GM23248 (cell line): ENCODE data around the gene RBBP5. TPM values are rescaled to one million over a fixed set of nuclear protein-coding genes. Genes with fewer than 3 reads are reported as not detected.
"Not testable (repeated sequence)": the region's sequence is repeated elsewhere in the genome, so short reads cannot be mapped to it uniquely, and the experiment has no call there.

Source experiments
- DNase-seq: peaks from one replicate; pipeline ENCODE4 v3.0.0-alpha.2; 2015
- H2AFZ ChIP-seq: fragments of 200-600 bp; sonication (generic); 2 replicates; pipeline ENCODE4 v1.6.1; 2016; ENCODE audit warnings: antibody characterized with exemption
- H3F3A ChIP-seq: fragments of 200-600 bp; sonication (generic); 2 replicates; pipeline ENCODE4 v1.6.1; 2016; ENCODE audit warnings: mild to moderate bottlenecking, antibody characterized with exemption, mixed run types; ENCODE audit not compliant: insufficient read depth
- H3K27ac ChIP-seq: fragments of 200-600 bp; sonication (generic); 2 replicates; pipeline ENCODE4 v1.5.1; 2016; ENCODE audit warnings: mild to moderate bottlenecking
- H3K27me3 ChIP-seq: fragments of 200-600 bp; sonication (generic); replicated peaks from 2 replicates; pipeline ENCODE4 v1.6.1; 2016; ENCODE audit warnings: mild to moderate bottlenecking; ENCODE audit not compliant: insufficient read depth
- H3K36me3 ChIP-seq: fragments of 200-600 bp; sonication (generic); 2 replicates; pipeline ENCODE4 v1.6.1; 2016; ENCODE audit warnings: low read depth, mild to moderate bottlenecking
- H3K4me1 ChIP-seq: fragments of 200-600 bp; sonication (generic); 2 replicates; pipeline ENCODE4 v1.6.1; 2016; ENCODE audit warnings: mild to moderate bottlenecking; ENCODE audit not compliant: insufficient read depth
- H3K4me2 ChIP-seq: fragments of 200-600 bp; sonication (generic); one replicate; pipeline ENCODE4 v1.6.1; 2016; ENCODE audit warnings: mild to moderate bottlenecking; ENCODE audit not compliant: unreplicated experiment
- H3K4me3 ChIP-seq: fragments of 200-600 bp; sonication (generic); 2 replicates; pipeline ENCODE4 v1.5.1; 2016; ENCODE audit warnings: mild to moderate bottlenecking
- H3K79me2 ChIP-seq: fragments of 200-600 bp; sonication (generic); 2 replicates; pipeline ENCODE4 v1.6.1; 2016; ENCODE audit warnings: mild to moderate bottlenecking; ENCODE audit not compliant: insufficient read depth
- H3K9ac ChIP-seq: fragments of 200-600 bp; sonication (generic); 2 replicates; pipeline ENCODE4 v1.6.1; 2016; ENCODE audit warnings: mild to moderate bottlenecking
- H3K9me2 ChIP-seq: fragments of 200-600 bp; sonication (generic); 2 replicates; pipeline ENCODE4 v1.6.1; 2016; ENCODE audit warnings: mixed run types, mild to moderate bottlenecking, moderate library complexity; ENCODE audit not compliant: insufficient read depth
- H3K9me3 ChIP-seq: fragments of 200-600 bp; sonication (generic); one replicate; pipeline ENCODE4 v1.6.1; 2017; ENCODE audit warnings: low read depth
- H4K20me1 ChIP-seq: fragments of 200-600 bp; sonication (generic); 2 replicates; pipeline ENCODE4 v1.6.0; 2016; ENCODE audit not compliant: insufficient read depth
- EZH2 ChIP-seq: fragments of 200-600 bp; sonication (generic); IDR thresholded peaks from 2 replicates; pipeline ENCODE4 v1.6.1; 2018; ENCODE audit warnings: antibody characterized with exemption, mild to moderate bottlenecking; ENCODE audit not compliant: insufficient read depth, poor library complexity, severe bottlenecking
- EZH2phosphoT487 ChIP-seq: fragments of 200-600 bp; sonication (generic); IDR thresholded peaks from 2 replicates; pipeline ENCODE4 v1.6.1; 2018; ENCODE audit warnings: antibody characterized with exemption, moderate library complexity, mild to moderate bottlenecking, low read depth; ENCODE audit not compliant: insufficient read depth
- WGBS, 2 experiments: methylation state at CpG; one replicate each; pipeline ENCODE4 v1.1.6; 2015 to 2017; ENCODE audit warnings: low lambda C conversion rate in 2 of 2, low coverage in 1 of 2; ENCODE audit errors: missing lambda C conversion rate in 2 of 2; 5-methylcytosine and 5-hydroxymethylcytosine counted together
- in situ Hi-C: fragments of 300-500 bp; cut with MboI; formaldehyde crosslinking; loops from 2 replicates; pipeline ENCODE4 v1.15.0; 2020
- polyA plus RNA-seq: library from polyadenylated mRNA; unstranded; fragments of >200 nt; fragmentation: Nextera tagmentation; extraction: Ambion mirVana; gene quantifications from 2 replicates; pipeline ENCODE4 v1.2.1, GENCODE V29; 2016
- total RNA-seq: library from RNA; depleted of rRNA; stranded (reverse); fragments of >200 nt; shearing (Covaris generic); gene quantifications from 2 replicates; pipeline ENCODE4 v1.2.3, GENCODE V29; 2014

Gene RBBP5
- total and polyA plus RNA-seq, 2 experiments from 2014 or later: 13.6 to 14.3 TPM

DNA sequence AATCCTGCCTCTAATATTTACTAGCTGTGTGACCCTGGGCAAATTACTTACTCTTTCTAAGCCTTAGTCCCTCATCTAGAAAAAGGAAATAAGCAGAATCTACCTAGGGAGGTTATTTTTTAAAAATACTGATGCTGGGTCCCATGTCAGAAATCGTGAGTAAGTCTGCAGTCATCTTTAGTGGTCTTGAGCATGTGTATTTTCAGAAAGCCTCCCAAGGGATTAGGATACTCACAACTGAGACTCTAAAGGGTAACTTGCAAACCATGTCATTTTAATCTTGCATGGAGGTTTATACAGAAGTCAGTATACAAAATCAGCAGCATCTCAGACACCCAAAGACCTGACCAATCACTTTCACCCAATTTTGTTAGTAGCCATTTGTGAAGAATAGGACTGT, 46.5 kb upstream of the RBBP5 start:
- in situ Hi-C loops: no loop called here
- WGBS, 2 experiments: 35 to 47% methylated on average over 1 of the region's 1 CpG
- peak; percentile 81 for DNase-seq
- H3K4me3 ChIP-seq: no peak overlapping the region
- peaks cover 17% of the 10 kb centered on the region for H3F3A ChIP-seq
- no peaks in the 10 kb centered on the region for H3K9me2 ChIP-seq
- H3K4me2 ChIP-seq: no peak overlapping the region
- no peaks in the 10 kb centered on the region for H4K20me1 ChIP-seq
- H3K9ac ChIP-seq: no peak overlapping the region
- peak overlapping the region; percentile 32 for H3K27ac ChIP-seq
- peaks cover 22% of the 10 kb centered on the region; the same call in 1 of the 2 replicates for H3K36me3 ChIP-seq
- H2AFZ ChIP-seq: no peak overlapping the region
- no peaks in the 10 kb centered on the region for H3K27me3 ChIP-seq
- H3K9me3 ChIP-seq: no peaks in the 10 kb centered on the region
- TF ChIP-seq EZH2: no peak
- TF ChIP-seq EZH2phosphoT487: no peak
- peaks cover 20% of the 10 kb centered on the region for H3K4me1 ChIP-seq
- H3K79me2 ChIP-seq: peaks cover 82% of the 10 kb centered on the region

DNA sequence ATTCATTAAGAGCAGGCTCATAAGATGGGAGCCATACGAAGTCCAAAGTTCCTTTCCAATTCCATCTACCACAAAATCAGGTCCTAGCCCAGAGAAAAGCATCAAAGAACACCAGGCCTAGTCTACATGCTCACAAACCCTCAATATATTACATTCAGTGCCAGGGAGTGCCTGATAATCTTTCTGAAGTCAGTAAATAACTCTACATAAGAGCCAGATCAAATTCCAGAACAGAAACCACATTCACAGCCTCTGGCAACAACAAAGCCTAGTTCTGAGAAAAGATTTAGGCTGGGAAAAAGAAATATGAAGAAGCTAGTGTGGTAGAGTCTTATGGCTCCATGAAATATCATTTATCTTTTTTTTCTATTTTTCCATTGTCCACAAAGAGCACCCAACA, 40.5 kb upstream of the RBBP5 start:
- peaks cover 38% of the 10 kb centered on the region for H3K79me2 ChIP-seq
- no peaks in the 10 kb centered on the region for H3K9me2 ChIP-seq
- H4K20me1 ChIP-seq: no peaks in the 10 kb centered on the region
- DNase-seq: no peak
- in situ Hi-C loops: no loop called here
- no peaks in the 10 kb centered on the region for H3K9me3 ChIP-seq
- no peak overlapping the region for H3K4me3 ChIP-seq
- H3K27me3 ChIP-seq: no peaks in the 10 kb centered on the region
- H3K4me1 ChIP-seq: no peaks in the 10 kb centered on the region
- no peak for TF ChIP-seq EZH2phosphoT487
- TF ChIP-seq EZH2: no peak
- WGBS, 2 experiments: 100% methylated on average over 1 of the region's 1 CpG
- peaks cover 45% of the 10 kb centered on the region for H3K36me3 ChIP-seq
- H3F3A ChIP-seq: no peaks in the 10 kb centered on the region
- no peak overlapping the region for H3K4me2 ChIP-seq
- no peak overlapping the region for H3K27ac ChIP-seq
- H2AFZ ChIP-seq: no peak overlapping the region
- H3K9ac ChIP-seq: no peak overlapping the region

DNA sequence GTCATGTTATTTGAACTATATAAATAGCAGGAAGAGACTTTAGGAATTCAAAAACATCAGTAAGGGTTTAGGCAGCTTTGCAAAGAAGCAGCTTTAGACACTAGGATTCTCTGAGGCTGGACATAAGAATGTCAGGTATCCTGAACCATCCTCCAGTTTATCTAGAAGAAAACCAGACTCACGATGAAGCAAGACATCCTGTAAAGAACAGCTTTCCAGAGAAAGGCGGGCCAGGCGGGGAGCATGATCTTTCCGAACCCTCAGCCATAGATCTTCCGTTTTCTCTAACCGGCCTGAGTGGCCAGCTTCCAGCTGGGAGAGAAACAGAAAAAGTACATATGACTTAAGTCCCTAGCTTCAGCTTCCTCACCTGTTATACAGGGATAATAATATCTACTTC, 39.3 kb upstream of the RBBP5 start:
- DNase-seq: no peak
- Histone ChIP-seq H3K4me2 (no peak overlapping the region), H3K36me3 (peaks cover 46% of the 10 kb centered on the region)

DNA sequence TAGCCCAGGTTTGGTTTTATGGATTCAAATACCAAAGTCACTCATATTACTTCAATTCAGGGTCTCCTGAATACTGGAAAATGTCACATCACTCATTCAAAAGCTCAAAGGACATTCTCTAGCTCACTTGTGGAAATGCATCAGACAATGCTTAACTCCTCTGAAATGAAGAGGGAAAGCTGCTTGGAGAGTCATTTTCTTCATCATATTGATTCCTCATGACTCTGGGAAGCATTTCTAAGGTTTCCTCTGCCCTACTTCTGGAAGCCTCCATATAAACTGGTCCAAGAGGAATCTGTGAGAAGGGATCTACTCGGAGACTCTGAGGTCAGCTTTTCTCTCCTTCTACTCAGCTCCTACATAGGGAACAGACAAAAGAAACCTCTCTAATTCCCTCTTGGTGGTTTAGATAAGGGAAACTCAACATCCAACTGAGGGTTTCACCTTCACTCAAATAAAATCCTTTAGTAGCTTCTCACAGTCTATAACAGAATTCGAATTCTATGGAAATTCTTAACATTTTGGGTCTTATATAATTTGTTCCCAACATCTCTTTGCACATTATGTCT, 36.4 kb upstream of the RBBP5 start:
- Histone ChIP-seq H3K27ac (no peak overlapping the region), H3K79me2 (no peaks in the 10 kb centered on the region), H2AFZ (no peak overlapping the region), H4K20me1 (no peaks in the 10 kb centered on the region), H3K4me3 (no peak overlapping the region), H3K9ac (no peak overlapping the region), H3K4me1 (no peaks in the 10 kb centered on the region), H3K36me3 (peaks cover 52% of the 10 kb centered on the region), H3K9me2 (no peaks in the 10 kb centered on the region), H3F3A (no peaks in the 10 kb centered on the region), H3K4me2 (no peak overlapping the region), H3K27me3 (no peaks in the 10 kb centered on the region), H3K9me3 (no peaks in the 10 kb centered on the region)
- 83 to 88% methylated on average over 2 of the region's 2 CpGs for WGBS, 2 experiments
- in situ Hi-C loops: no loop called here
- no peak for DNase-seq
- TF ChIP-seq EZH2 (no peak), EZH2phosphoT487 (no peak)

More for the DNA sequence above, 39.3 kb upstream of the RBBP5 start:
- in situ Hi-C loops: no loop called here
- no peaks in the 10 kb centered on the region for H3K27me3 ChIP-seq
- H3F3A ChIP-seq: no peaks in the 10 kb centered on the region
- H3K4me3 ChIP-seq: no peak overlapping the region
- no peaks in the 10 kb centered on the region for H4K20me1 ChIP-seq
- H2AFZ ChIP-seq: no peak overlapping the region
- H3K9me2 ChIP-seq: no peaks in the 10 kb centered on the region
- no peak overlapping the region for H3K9ac ChIP-seq
- WGBS, 2 experiments: 93% methylated on average over 6 of the region's 6 CpGs
- H3K9me3 ChIP-seq: no peaks in the 10 kb centered on the region
- peaks cover 26% of the 10 kb centered on the region for H3K79me2 ChIP-seq
- no peak overlapping the region for H3K27ac ChIP-seq
- H3K4me1 ChIP-seq: no peaks in the 10 kb centered on the region
- TF ChIP-seq EZH2phosphoT487 (no peak), EZH2 (no peak)

DNA sequence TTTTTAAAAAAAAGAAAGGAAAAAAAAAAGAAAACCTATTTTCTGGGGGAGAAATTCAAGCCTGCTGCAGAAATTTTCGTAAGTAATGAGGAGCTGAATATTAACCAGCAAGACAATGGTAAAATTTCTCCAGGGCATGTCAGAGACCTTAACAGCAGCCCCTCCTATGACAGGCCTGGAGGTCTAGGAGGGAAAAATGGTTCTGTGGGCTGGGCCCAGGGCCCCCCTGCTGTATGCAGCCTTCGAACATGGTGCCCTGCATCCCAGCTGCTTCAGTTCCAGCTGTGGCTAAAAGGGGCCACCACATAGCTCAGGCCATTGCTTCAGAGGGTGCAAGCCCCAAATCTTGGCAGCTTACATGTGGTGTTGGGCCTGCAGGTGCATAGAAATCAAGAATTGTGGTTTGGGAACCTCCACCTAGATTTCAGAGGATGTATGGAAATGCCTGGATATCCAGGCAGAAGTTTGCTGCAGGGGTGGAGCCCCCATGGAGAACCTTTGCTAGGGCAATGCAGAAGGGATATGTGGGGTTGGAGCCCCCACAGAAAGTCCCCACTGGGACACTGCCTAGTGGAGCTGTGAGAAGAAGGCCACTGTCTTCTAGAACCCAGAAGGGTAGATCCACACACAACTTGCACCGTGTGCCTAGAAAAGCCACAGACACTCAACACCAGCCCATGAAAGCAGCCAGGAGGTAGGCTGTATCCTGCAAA, 34.0 kb upstream of the RBBP5 start:
- not testable (repeated sequence) for H3K4me2 ChIP-seq

More for the DNA sequence above, 34.0 kb upstream of the RBBP5 start:
- H3K4me3 ChIP-seq, H4K20me1 ChIP-seq, H3K9me3 ChIP-seq, in situ Hi-C loops, H3K27me3 ChIP-seq, DNase-seq, H3K79me2 ChIP-seq, H3F3A ChIP-seq, H3K27ac ChIP-seq, H3K9ac ChIP-seq, H3K9me2 ChIP-seq, H2AFZ ChIP-seq, H3K4me1 ChIP-seq: not testable (repeated sequence)
- 50 to 67% methylated on average over 2 to 3 of the region's 3 CpGs for WGBS, 2 experiments
- H3K36me3 ChIP-seq: peaks cover 40% of the 10 kb centered on the region
